ENCODE results near the gene HEY2.
"Not testable (repeated sequence)": the region's sequence is repeated elsewhere in the genome, so short reads cannot be mapped to it uniquely, and the experiment has no call there.

- not testable (repeated sequence) for TF ChIP-seq CTCF (IDR thresholded peaks at IDR 0.05; ENCODE audit: low read length); EZH2 (optimal IDR thresholded peaks at IDR 0.05; ENCODE audit: low read depth, low read length); EZH2phosphoT487 (IDR thresholded peaks at IDR 0.05; ENCODE audit: low read length)
Measured at GRCh38 chr6:125776107-125776826, 26.8 kb downstream of the HEY2 start.
